HT1080 (cell line): ENCODE data around the gene COL4A4. TPM values are rescaled to one million over a fixed set of nuclear protein-coding genes. Genes with fewer than 3 reads are reported as not detected.

Experiments used
- DNase-seq: peaks from one replicate; pipeline ENCODE4 v3.0.0-alpha.2; 2015; ENCODE audit warnings: low read depth
- total RNA-seq: library from RNA; depleted of rRNA; stranded (reverse); fragments of >200 nt; shearing (Covaris generic); gene quantifications from 2 replicates; pipeline ENCODE4 v1.2.3, GENCODE V29; 2014

COL4A4 gene
- total RNA-seq, 1 experiment from 2014 or later: 0.14 TPM

GRCh38 chr2:227163485-227163997 is 464 bp downstream of the COL4A4 start:
- DNase-seq: no peak

GRCh38 chr2:227161947-227162346 is 2.1 kb downstream of the COL4A4 start:
- no peak for DNase-seq

DNA sequence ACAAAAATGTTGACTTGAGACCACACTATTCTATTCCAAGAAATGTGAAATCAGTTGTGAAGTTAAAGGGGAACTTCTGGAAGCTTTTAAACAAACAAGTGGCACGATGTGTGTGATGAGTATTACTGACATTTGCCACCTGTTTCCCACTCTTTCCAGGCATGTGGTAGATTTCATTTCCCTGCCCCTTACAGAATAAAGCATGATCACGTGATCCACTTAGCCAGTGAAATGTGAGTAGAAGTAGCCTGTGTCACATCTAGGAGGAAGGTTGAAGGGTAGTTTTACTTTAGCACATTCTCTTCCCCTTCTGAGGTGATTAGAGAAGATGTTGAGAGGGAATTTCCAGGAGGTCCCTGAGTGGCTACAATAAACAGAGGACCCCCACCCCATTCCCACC is 3.8 kb downstream of the COL4A4 start:
- no peak for DNase-seq

DNA sequence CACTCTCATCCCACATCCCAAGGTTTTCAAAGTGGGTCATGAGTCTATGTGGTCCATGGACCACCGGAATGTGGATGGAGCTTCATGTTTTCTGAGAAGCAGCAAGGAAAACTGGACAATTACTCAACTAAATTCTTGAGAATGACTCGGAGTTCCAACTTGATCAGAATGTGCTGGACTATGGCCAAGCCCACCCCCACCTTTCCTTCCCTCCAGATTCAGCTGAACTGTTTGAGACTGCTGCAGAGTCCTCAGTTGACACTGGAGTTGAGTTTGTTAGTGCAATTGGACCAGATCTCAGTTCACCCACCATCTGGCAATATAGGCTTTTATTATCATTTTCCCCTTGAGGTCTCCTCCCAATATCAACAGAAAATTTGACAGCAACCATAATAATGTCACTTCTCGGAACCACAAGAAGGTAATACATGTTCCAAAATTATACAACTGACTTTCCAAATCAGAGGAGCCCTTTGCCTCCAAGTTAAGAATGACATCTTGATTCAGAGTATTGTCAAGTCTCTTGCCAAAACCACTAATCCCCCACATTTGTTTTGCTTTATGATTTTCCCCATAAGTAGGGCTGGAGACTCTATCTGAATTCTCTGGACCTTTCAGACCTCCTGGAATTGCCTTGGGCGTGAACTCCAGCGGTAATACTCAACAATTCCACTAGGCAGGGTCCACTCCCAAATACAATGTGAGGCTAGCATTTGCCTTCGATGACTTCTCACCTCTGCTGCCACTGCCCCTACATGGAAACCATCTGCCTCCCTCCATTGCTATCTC is 8.8 kb downstream of the COL4A4 start:
- DNase-seq: peak; percentile 23

DNA sequence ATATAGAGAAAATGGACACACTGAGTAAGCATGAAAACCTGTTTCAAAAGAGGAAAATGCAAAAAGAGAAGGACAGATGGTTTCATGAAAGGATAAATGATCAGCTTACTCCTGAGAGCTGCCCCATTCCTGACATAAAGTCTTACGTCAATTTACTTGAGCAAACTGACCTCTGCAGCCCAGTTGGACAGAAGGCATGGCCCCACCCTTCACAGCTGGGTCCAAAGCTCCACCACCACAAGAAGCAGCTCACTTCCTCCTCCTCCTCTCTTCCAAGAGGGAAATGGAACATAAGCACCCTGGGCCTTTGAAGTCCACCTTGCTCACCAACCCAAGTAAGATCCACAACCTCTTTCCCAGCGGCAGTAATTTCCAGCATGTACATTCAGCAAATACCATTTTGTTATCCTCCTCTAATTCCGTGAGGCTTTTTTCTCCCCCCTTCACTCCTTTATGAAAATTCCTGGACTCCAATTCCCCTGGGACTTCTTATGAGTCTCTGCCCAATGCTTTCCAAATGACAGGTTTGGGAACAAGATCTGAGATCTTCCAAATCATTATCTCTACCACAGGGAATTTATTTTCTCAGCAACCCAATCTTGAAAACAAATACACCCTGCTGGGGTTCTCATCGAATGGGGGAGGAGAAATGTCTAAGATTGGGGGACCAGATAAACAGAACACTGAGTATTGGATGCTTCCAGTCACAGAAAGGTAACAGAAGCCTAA is 10.1 kb downstream of the COL4A4 start:
- no peak for DNase-seq

GRCh38 chr2:227153307-227153706 is 10.7 kb downstream of the COL4A4 start:
- DNase-seq: no peak

DNA sequence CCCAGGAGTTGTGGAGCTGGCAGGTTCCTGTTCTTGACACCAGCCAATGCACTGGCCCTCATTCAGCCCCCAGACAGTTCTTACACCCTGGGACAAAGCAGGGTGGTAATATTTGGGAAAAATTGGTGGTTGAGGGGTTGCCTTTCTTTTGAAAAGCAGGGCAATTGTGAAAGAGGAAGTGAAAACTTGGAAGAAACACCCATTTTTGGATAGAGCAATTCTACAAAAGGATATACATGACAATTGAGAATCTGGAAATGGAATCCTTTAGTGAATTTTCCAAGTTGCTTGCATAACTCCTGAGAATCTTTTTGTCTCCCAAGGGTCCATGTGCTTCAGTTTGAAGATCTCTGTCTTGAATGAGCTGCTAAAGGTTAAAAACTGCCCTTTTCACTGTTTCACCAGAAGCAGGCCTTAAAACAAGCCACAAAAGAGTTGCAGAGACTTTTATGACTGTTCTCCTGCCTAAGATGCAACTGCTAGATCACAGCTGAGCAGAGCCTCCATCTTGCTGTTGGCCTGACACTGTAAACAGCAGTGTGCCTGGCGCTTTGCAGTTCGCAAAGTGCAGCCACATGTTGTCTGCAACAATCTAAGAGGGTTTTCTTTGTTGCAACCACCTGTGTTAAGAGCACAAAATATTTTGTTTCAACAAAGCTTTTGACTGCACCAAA is 11.8 kb downstream of the COL4A4 start:
- DNase-seq: no peak

- DNase-seq: no peak
These were observed 13.6 kb downstream of the COL4A4 start for GRCh38 chr2:227150222-227150936.

DNA sequence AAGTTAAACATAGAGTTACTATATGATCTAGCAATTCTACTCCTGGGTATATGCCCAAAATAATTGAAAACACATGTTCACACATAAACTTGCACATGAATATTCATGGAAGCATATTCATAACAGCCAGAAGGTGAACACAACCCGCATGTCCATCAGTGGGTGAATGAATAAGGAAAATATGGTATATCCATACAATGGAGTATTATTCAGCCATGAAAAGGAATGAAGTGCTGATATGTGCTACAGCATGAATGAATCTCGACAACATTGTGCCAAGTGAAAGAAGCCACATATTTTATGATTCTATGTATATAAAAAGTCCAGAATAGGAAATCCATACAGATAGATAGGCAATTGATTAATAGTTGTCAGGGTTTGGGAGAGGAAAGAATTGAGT is 15.9 kb downstream of the COL4A4 start:
- DNase-seq: no peak

- peak; percentile 14 for DNase-seq
These were observed 17.0 kb downstream of the COL4A4 start for GRCh38 chr2:227147023-227147422.

DNA sequence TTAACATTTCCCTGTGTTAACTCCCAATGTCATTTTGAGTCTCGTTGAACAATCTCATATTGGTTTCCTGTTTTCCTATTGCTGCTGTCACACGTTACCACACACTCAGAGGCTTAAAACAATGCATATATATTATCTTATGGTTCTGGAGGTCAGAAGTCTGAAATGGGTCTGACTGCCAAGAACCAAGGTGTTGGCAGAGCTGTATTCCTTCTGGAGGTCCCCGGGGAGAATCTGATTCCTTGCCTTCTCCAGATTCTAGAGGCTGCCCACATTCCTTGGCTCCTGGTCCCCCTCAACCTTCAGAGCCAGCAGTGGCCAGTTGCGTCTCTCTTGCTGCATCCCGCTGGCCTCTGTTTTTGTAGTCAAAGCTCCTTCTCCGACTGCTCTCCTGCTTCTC is 17.5 kb downstream of the COL4A4 start:
- DNase-seq: no peak

- no peak for DNase-seq
These were observed 20.1 kb downstream of the COL4A4 start for GRCh38 chr2:227143895-227144294.

GRCh38 chr2:227141301-227141700 is 22.7 kb downstream of the COL4A4 start:
- no peak for DNase-seq

DNA sequence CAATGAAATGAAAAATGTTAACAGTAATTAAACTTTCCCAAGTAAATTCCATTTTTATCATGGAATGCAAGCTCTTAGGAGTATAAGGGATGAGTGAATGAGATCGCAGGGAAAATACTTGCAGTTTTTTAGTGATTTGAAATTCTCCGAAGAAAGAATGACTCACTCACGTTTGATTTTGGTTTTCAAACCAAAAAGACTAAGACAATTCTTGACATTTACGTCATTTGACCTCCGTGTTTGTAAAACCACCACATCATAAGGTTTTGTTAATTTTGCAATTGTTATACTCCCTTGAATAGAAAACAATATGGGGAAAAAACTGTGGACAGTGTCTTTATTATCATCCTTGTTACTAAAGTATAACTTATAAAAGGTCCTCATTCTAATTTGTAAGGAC is 29.4 kb downstream of the COL4A4 start:
- no peak for DNase-seq

GRCh38 chr2:227132986-227133385 is 31.0 kb downstream of the COL4A4 start:
- no peak for DNase-seq

DNA sequence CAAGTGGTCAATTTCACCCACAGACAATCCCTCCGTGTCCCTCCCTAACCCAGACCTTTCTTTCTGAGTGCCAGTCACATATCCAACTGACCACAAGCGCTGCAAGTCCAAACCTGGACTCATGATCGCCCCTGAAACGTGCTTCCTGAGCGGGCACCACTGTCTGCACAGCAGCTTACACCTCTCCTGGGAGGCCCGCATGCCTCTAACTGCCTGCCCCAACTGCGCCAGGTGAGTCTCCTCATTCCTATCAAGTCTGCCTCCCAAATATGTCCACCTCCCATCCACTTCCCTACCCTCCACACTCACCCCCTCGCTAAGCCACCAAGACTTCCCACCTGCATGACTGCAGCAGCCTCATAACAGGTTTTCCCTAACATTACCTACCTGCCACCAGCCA is 33.4 kb downstream of the COL4A4 start:
- DNase-seq: no peak

DNA sequence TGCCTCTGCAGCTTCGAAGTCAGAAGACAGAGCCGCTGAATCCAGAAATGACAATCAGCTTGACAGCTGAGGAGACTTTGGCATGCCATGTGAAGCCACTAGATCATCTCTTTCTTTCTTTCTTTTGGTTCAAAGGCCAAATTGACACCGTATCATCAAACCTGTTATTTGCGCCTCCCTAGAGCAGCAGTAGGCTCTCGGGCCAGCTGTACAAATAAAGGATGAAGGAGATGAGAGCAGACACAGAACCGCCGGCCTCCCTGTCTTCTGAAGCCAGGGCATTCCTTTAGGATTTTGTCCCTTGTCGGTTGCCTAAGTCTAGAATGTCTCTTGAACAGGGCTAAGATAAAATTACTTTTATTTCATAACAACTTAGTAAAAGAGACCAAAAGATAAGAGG is 36.8 kb downstream of the COL4A4 start:
- DNase-seq: no peak

DNA sequence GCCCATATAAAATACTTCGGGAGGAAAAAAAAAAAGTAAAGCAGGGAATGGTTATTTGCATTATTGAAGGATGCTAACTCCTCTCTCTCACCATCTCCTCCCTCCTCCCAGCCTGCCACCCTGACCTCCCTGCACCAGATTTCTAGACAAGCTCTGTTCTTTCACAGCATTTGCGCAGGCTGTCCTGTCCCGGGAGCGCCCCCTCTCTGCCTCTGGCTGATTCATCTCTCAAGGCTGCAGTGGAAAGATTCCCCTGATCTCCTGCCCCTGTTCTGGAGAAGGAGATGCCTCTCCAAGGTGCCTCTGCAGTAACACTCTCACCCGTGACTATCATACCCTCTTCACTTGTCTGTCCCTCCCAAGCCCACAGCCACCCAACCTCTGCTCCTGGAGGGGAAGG is 38.5 kb downstream of the COL4A4 start:
- peak; percentile 21 for DNase-seq

DNA sequence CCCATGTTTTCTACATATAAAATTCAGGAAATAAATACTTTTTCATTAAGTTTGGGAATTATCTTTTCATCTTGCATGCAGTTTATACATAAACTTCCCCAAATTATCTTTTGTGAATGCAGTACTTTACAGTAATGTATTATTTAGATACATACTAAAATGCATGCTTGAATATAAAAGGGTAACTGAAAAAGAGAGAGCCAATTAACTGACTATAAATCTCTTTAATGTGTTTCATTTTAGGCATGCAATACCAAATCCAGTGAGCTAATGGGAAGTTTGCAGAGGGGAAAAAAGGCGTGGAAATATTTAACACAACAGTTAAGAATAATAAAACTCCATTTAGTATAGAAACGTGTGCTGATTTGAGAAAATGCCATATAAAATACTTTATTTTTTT is 39.2 kb downstream of the COL4A4 start:
- no peak for DNase-seq

GRCh38 chr2:227123697-227124096 is 40.3 kb downstream of the COL4A4 start:
- no peak for DNase-seq

- DNase-seq: no peak
These were observed 45.7 kb downstream of the COL4A4 start for GRCh38 chr2:227118353-227118752.
